ENCODE data around the gene LRRK1.

The LRRK1 gene

DNA sequence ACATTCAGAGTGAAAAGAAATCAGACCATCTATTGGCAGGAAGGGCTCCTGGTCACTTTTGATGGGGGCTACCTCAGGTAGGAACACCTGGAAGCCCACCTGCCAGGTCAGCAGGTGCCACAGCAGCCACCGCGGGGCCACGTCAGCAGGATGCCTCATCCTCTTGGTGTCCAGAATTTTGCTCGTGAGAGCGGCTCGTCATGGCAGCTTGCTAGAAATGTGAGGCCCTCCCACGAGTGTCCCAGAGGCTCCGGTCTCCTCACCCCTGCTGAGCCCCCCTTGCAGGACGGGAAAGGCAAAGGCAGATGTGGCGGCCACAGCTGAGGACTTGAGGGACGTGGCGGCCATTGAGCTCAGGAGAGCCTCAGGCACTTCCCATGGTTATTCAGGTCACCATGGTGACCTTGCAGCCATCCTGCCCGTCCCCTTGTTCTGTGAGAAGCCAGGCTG is 129.4 kb downstream of the LRRK1 start:
- TF ChIP-seq POLR2A (IDR thresholded peaks at IDR 0.05; ENCODE audit: low read length) (no peak), GATA1 (IDR thresholded peaks at IDR 0.05; ENCODE audit: low read depth, low read length) (no peak)
- DNase-seq, result no peak

DNA sequence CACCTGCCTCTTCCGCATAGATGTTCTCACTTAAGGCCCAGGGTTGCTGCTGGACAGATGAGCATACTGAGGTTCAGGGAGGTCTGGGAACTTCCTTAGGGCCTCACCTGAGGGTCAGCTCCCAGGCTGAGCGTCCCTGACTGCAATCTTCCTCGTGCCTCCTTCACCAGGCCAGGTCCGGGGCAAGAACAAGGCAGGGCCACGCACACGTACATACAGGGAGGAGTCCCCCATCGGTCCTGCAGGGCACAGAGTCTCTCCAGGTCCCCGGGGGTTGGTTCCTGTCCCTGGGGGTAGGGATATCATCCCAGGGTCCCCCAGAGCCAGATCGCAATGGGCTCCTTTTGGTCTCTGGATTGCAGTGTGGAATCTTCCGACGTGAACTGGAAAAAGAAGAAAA is 130.1 kb downstream of the LRRK1 start:
- DNase-seq, result no peak
- TF ChIP-seq POLR2A (IDR thresholded peaks at IDR 0.05; ENCODE audit: low read length), result no peak
- no peak for TF ChIP-seq GATA1 (IDR thresholded peaks at IDR 0.05; ENCODE audit: low read depth, low read length)

DNA sequence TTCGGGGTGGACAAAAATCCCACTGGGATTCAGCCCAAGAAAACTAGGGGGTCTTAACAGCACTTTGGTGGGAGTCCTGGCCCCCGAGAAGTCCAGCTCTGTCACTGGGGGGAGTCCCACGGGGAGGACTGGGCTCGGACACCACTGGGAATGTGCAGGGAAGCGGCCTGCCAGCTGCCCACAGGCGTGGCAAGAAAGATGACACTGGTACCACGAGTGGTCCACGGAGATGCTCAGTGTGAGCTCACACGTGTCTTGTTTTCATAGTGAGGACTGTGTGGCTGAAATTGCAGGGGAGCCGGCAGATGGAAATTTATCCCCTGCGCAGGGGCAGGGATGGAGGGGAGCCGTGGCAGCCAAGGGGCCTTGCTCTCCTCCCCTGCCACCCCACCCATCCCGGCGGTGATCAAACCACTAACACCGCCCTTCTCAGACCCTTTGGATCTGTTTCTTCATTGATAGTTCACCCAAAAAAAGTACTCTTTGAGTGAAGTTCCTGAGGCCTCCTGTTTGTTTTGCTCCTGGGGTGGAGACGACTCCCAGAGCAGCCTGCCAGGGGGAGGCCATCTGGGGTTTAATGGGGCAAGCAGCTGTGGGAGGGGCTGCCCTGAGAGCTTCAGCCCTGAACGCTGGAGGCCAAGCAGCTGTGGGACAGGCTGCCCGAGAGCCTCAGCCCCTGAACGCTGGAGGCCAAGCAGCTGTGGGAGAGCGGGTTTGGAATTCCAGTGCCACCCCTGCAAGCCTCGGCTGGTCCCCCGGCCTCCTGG is 130.9 kb downstream of the LRRK1 start:
- TF ChIP-seq GATA1 (IDR thresholded peaks at IDR 0.05; ENCODE audit: low read depth, low read length), result no peak
- TF ChIP-seq POLR2A (IDR thresholded peaks at IDR 0.05; ENCODE audit: low read length), result no peak

DNA sequence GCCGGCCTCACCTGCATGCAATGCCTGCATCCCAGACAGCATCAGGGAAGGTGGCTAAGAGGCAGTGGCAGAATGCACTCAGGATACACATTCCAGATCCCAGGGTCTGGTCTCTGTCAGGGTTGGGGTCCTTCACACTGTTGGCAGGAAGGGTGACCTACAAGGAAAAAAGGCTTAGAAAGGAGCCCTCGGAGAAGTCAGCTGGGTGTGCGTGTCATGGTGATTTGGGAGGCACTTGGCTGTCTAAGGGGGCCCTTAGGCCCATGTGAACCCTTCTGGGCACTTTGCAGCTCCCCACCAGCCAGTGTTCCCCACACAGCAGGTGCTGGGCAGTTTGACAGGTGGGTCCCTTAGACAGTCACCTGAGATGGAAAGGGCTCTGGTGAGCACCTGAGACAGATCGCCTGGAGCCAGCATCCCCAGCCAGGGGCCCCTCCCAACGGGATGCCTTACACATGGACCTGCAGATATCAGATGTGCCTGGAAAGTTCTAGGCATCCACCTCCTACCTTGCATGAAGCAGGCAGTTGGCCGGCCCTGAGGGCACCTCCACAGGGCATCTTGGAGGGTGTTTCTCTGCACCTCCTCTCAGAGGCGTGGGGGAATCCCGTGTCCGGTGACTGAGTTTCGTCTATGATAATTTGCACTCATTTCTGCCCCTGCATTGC is 131.6 kb downstream of the LRRK1 start:
- DNase-seq, result no peak
- TF ChIP-seq POLR2A (IDR thresholded peaks at IDR 0.05; ENCODE audit: low read length) (no peak), GATA1 (IDR thresholded peaks at IDR 0.05; ENCODE audit: low read depth, low read length) (no peak)

More for the DNA sequence above, 130.9 kb downstream of the LRRK1 start:
- no peak for DNase-seq

- TF ChIP-seq GATA1 (IDR thresholded peaks at IDR 0.05; ENCODE audit: low read depth, low read length) (no peak), POLR2A (IDR thresholded peaks at IDR 0.05; ENCODE audit: low read length) (no peak)
- DNase-seq, result no peak
Measured at GRCh38 chr15:101051291-101052030, 132.3 kb downstream of the LRRK1 start.

DNA sequence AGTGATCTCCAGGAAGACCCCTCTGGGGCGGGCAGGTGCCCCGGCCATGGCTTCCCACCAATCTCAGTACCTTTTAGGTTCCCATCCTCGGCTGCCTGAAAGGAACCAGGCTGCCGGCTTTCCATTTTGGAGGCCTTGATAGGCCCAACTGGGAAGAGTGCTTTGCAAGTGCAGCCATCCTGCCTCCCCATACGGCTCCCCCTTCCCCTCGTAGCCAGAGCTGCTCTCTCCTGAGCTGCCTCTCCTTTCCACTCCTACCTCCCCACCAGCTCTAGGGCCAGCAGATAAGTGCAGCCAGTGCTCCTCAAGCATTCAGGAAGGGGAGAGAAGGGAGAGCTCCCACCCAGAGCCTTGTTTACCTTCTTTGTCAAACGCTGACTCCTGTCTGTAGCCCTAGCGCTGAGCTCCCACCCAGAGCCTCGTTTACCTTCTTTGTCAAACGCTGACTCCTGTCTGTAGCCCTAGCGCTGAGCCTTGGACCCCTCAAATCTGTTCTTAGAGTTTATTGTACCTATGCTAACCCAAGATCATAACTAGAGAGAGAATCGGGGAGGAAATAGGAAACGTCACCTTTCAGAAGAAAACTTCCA is 133.0 kb downstream of the LRRK1 start:
- no peak for TF ChIP-seq GATA1 (IDR thresholded peaks at IDR 0.05; ENCODE audit: low read depth, low read length)
- no peak for TF ChIP-seq POLR2A (IDR thresholded peaks at IDR 0.05; ENCODE audit: low read length)
- DNase-seq, result no peak

- TF ChIP-seq POLR2A (IDR thresholded peaks at IDR 0.05; ENCODE audit: low read length) (no peak), GATA1 (IDR thresholded peaks at IDR 0.05; ENCODE audit: low read depth, low read length) (no peak)
- DNase-seq, result no peak
Measured at GRCh38 chr15:101052681-101053121, 133.5 kb downstream of the LRRK1 start.

- TF ChIP-seq POLR2A (IDR thresholded peaks at IDR 0.05; ENCODE audit: low read length), result no peak
- DNase-seq, result no peak
Measured at GRCh38 chr15:101053261-101053660, 134.1 kb downstream of the LRRK1 start.

- no peak for TF ChIP-seq POLR2A (IDR thresholded peaks at IDR 0.05; ENCODE audit: low read length)
- no peak for TF ChIP-seq GATA1 (IDR thresholded peaks at IDR 0.05; ENCODE audit: low read depth, low read length)
Measured at GRCh38 chr15:101054116-101054515, 135.0 kb downstream of the LRRK1 start.

GRCh38 chr15:101054991-101055390 is 135.8 kb downstream of the LRRK1 start:
- TF ChIP-seq GATA1 (IDR thresholded peaks at IDR 0.05; ENCODE audit: low read depth, low read length) (no peak), POLR2A (IDR thresholded peaks at IDR 0.05; ENCODE audit: low read length) (no peak)
- DNase-seq, result no peak

More at GRCh38 chr15:101054116-101054515, 135.0 kb downstream of the LRRK1 start:
- no peak for DNase-seq

- TF ChIP-seq POLR2A (IDR thresholded peaks at IDR 0.05; ENCODE audit: low read length) (no peak), GATA1 (IDR thresholded peaks at IDR 0.05; ENCODE audit: low read depth, low read length) (no peak)
- no peak for DNase-seq
Measured at GRCh38 chr15:101055411-101055810, 136.3 kb downstream of the LRRK1 start.

DNA sequence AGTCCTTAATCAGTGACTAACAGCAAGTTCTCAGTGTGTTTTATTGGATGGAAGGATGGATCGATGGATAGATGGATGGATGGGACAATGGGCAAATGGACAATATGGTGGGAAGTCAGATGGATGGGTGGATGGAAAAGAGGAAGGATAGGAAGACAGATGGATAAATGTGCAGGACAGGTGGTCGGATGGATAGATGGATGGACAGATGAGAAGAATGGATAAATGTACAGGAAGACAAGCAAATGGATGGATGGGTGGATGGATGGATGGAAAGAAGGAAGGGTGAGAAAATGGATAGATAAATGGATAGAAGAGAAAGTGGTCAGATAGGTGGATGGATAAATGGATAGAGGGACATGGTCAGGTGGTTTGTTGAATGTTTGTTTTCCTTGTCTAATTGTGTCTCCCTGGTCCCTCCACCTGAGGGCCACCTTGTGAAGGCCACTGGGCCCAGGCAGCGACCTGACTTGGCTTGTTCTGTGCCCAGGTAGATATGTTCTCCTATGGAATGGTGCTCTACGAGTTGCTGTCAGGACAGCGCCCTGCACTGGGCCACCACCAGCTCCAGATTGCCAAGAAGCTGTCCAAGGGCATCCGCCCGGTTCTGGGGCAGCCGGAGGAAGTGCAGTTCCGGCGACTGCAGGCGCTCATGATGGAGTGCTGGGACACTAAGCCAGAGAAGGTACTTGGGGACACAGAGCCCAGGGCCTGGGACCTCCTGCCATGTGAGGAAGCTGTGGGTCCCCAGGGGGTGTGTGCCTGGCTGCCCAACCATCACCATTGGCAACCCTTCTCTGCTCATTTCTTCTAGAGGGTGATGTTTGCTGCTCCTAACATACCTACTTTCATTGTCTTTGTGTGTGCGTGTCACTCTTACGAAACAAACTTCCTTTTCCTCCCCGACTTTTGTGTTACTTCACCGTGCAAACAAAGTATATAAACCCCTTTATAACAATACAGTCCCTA is 137.5 kb downstream of the LRRK1 start:
- TF ChIP-seq GATA1 (IDR thresholded peaks at IDR 0.05; ENCODE audit: low read depth, low read length) (no peak), POLR2A (IDR thresholded peaks at IDR 0.05; ENCODE audit: low read length) (no peak)
- DNase-seq, result no peak
